Measurements from ENCODE around the gene PI4K2A. TPM values are rescaled to one million over a fixed set of nuclear protein-coding genes. Genes with fewer than 3 reads are reported as not detected.

PI4K2A gene
- total RNA-seq, 1 donor from 2014 or later, result 22.1 TPM

GRCh38 chr10:97723001-97723400 lies 82.5 kb downstream of the PI4K2A start:
- DNase-seq (ENCODE audit: extremely low spot score, unreplicated experiment), result no peak
- Mint-ChIP-seq H3K27ac (ENCODE audit: unreplicated experiment) (no peak overlapping the region), H3K36me3 (ENCODE audit: unreplicated experiment) (peaks cover 17% of the 10 kb centered on the region), H3K27me3 (ENCODE audit: unreplicated experiment) (no peaks in the 10 kb centered on the region), H3K4me3 (ENCODE audit: unreplicated experiment) (no peak overlapping the region), H3K4me1 (ENCODE audit: unreplicated experiment) (peaks cover 11% of the 10 kb centered on the region), H3K9me3 (ENCODE audit: unreplicated experiment) (no peaks in the 10 kb centered on the region)
- TF ChIP-seq CTCF (IDR thresholded peaks at IDR 0.05), result no peak

GRCh38 chr10:97724341-97724941 lies 84.0 kb downstream of the PI4K2A start:
- no peak overlapping the region for H3K4me3 Mint-ChIP-seq (ENCODE audit: unreplicated experiment)
- no peak for DNase-seq (ENCODE audit: extremely low spot score, unreplicated experiment)
- H3K4me1 Mint-ChIP-seq (ENCODE audit: unreplicated experiment), result peaks cover 2% of the 10 kb centered on the region
- no peak overlapping the region for H3K27ac Mint-ChIP-seq (ENCODE audit: unreplicated experiment)
- peaks cover 10% of the 10 kb centered on the region for H3K36me3 Mint-ChIP-seq (ENCODE audit: unreplicated experiment)
- no peaks in the 10 kb centered on the region for H3K9me3 Mint-ChIP-seq (ENCODE audit: unreplicated experiment)
- H3K27me3 Mint-ChIP-seq (ENCODE audit: unreplicated experiment), result no peaks in the 10 kb centered on the region
- TF ChIP-seq CTCF (IDR thresholded peaks at IDR 0.05), result no peak

Other genes starting within 250 kb of the PI4K2A start
- gene RRP12, start 239.3 kb upstream of the PI4K2A start, total RNA-seq, result 27.0 and 30.1 TPM in 2 replicates
- 234 and 236 TPM in 2 replicates for gene PGAM1, start 214.5 kb upstream of the PI4K2A start, total RNA-seq
- 31.9 and 32.4 TPM in 2 replicates for gene EXOSC1, start 194.7 kb upstream of the PI4K2A start, total RNA-seq
- gene ZDHHC16, start 194.5 kb upstream of the PI4K2A start, total RNA-seq, result 46.9 and 50.9 TPM in 2 replicates
- 70.1 and 71.1 TPM in 2 replicates for gene MMS19, start 142.2 kb upstream of the PI4K2A start, total RNA-seq
- 25.6 and 27.7 TPM in 2 replicates for gene UBTD1, start 141.7 kb upstream of the PI4K2A start, total RNA-seq
- gene ANKRD2, start 67.9 kb upstream of the PI4K2A start, total RNA-seq, result not detected in 2 replicates
- gene HOGA1, start 56.3 kb upstream of the PI4K2A start, total RNA-seq, result not detected in 2 replicates
- gene C10orf62, start 51.0 kb upstream of the PI4K2A start, total RNA-seq, result not detected in 2 replicates
- gene MORN4, start 7.2 kb upstream of the PI4K2A start, total RNA-seq, result 13.1 and 13.3 TPM in 2 replicates
- 4.5 and 5.7 TPM in 2 replicates for gene AVPI1, start 46.6 kb downstream of the PI4K2A start, total RNA-seq
- 107 and 111 TPM in 2 replicates for gene MARVELD1, start 73.1 kb downstream of the PI4K2A start, total RNA-seq
- 22.5 and 27.0 TPM in 2 replicates for gene ZFYVE27, start 96.5 kb downstream of the PI4K2A start, total RNA-seq
- gene SFRP5, start 131.3 kb downstream of the PI4K2A start, total RNA-seq, result not detected in 2 replicates
- gene GOLGA7B, start 209.2 kb downstream of the PI4K2A start, total RNA-seq, result 0.05 TPM in 1 of 2 replicates, not detected in the other

Data from osteocyte (in vitro differentiated cells).